HEK293T (cell line): Measurements from ENCODE around the gene S100Z.
"Not testable (repeated sequence)": the region's sequence is repeated elsewhere in the genome, so short reads cannot be mapped to it uniquely, and the experiment has no call there.

Experiments used
- CTCF ChIA-PET: fragments of 350-600 bp; formaldehyde crosslinking; extraction: SDS; loops from one replicate; lab custom pipeline; 2021; ENCODE audit warnings: antibody characterized with exemption, inconsistent platforms; lab: Yijun Ruan, JAX
- POLR2A ChIA-PET: fragments of 350-600 bp; formaldehyde crosslinking; extraction: SDS; loops from one replicate; lab custom pipeline; 2020; ENCODE audit warnings: antibody characterized with exemption, inconsistent platforms; lab: Yijun Ruan, JAX
- DNase-seq: peaks from one replicate; pipeline ENCODE4 v3.0.0; 2012; ENCODE audit warnings: mixed read lengths; ENCODE audit errors: extremely low spot score
- ARNT ChIP-seq: fragments of 450-650 bp; IDR thresholded peaks from 2 replicates; pipeline ENCODE4 v1.6.1; 2017; ENCODE audit warnings: mild to moderate bottlenecking
- BHLHE40 ChIP-seq: fragments of 450-650 bp; IDR thresholded peaks from 2 replicates; pipeline ENCODE4 v1.6.1; 2016; ENCODE audit warnings: mild to moderate bottlenecking, moderate library complexity, borderline replicate concordance
- CTBP1 ChIP-seq: fragments of 450-650 bp; IDR thresholded peaks from 2 replicates; pipeline ENCODE4 v1.6.1; 2016; ENCODE audit warnings: borderline replicate concordance
- ELF4 ChIP-seq: fragments of 450-650 bp; IDR thresholded peaks from 2 replicates; pipeline ENCODE4 v1.6.1; 2017; ENCODE audit warnings: antibody characterized with exemption
- FOXA1 ChIP-seq: fragments of 450-650 bp; IDR thresholded peaks from 2 replicates; pipeline ENCODE4 v1.6.1; 2016; ENCODE audit warnings: mild to moderate bottlenecking
- FOXK2 ChIP-seq: fragments of 450-650 bp; IDR thresholded peaks from 2 replicates; pipeline ENCODE4 v1.6.1; 2016; ENCODE audit warnings: mild to moderate bottlenecking
- FOXM1 ChIP-seq: fragments of 450-650 bp; IDR thresholded peaks from 2 replicates; pipeline ENCODE4 v1.6.1; 2017; ENCODE audit warnings: mild to moderate bottlenecking, borderline replicate concordance
- HDGF ChIP-seq: fragments of 450-650 bp; IDR thresholded peaks from 2 replicates; pipeline ENCODE4 v1.6.1; 2017; ENCODE audit warnings: antibody characterized with exemption, borderline replicate concordance
- L3MBTL2 ChIP-seq: fragments of 450-650 bp; conservative IDR thresholded peaks from 2 replicates; pipeline ENCODE4 v1.6.1; 2016; ENCODE audit warnings: mild to moderate bottlenecking
- LEF1 ChIP-seq: fragments of 450-650 bp; IDR thresholded peaks from 2 replicates; pipeline ENCODE4 v1.6.1; 2017; ENCODE audit warnings: mild to moderate bottlenecking, borderline replicate concordance
- NFRKB ChIP-seq: fragments of 450-650 bp; IDR thresholded peaks from 2 replicates; pipeline ENCODE4 v1.6.1; 2016; ENCODE audit warnings: mild to moderate bottlenecking, moderate library complexity
- PKNOX1 ChIP-seq: fragments of 450-650 bp; IDR thresholded peaks from 2 replicates; pipeline ENCODE4 v1.6.1; 2016
- SP1 ChIP-seq: fragments of 450-650 bp; IDR thresholded peaks from 2 replicates; pipeline ENCODE4 v1.6.1; 2017
- SUZ12 ChIP-seq: fragments of 450-650 bp; IDR thresholded peaks from 2 replicates; pipeline ENCODE4 v1.6.1; 2016; ENCODE audit warnings: mild to moderate bottlenecking
- TARDBP ChIP-seq: fragments of 450-650 bp; IDR thresholded peaks from 2 replicates; pipeline ENCODE4 v1.6.1; 2016
- ZNF384 ChIP-seq: fragments of 450-650 bp; IDR thresholded peaks from 2 replicates; pipeline ENCODE4 v1.6.1; 2016

The S100Z gene

GRCh38 chr5:76810236-76810635 is 39.6 kb upstream of the S100Z start:
- POLR2A ChIA-PET = no interaction called here
- TF ChIP-seq ARNT (no peak), ELF4 (no peak), HDGF (no peak), FOXA1 (no peak), FOXK2 (no peak), TARDBP (no peak), FOXM1 (no peak), CTBP1 (no peak), SUZ12 (no peak), LEF1 (no peak), ZNF384 (no peak), PKNOX1 (no peak), SP1 (no peak), BHLHE40 (no peak), L3MBTL2 (no peak), NFRKB (no peak)
- CTCF ChIA-PET = no interaction called here
- no peak for DNase-seq

- ChIA-PET POLR2A (no interaction called here), CTCF (no interaction called here)
- TF ChIP-seq BHLHE40 (no peak), FOXK2 (no peak), NFRKB (no peak), LEF1 (no peak), PKNOX1 (no peak), ARNT (no peak), CTBP1 (no peak), SP1 (no peak), TARDBP (no peak), ZNF384 (no peak), ELF4 (no peak), FOXA1 (no peak), HDGF (no peak), L3MBTL2 (no peak), SUZ12 (no peak), FOXM1 (no peak)
- no peak for DNase-seq
These were observed 38.6 kb upstream of the S100Z start for GRCh38 chr5:76811214-76811613.

GRCh38 chr5:76812209-76812608 is 37.6 kb upstream of the S100Z start:
- POLR2A ChIA-PET, CTCF ChIA-PET, DNase-seq: not testable (repeated sequence)

GRCh38 chr5:76813982-76814562 is 35.7 kb upstream of the S100Z start:
- CTCF ChIA-PET = interaction anchor here (0.5 to 0.9 kb wide), 3 partner anchors 23 to 1455 kb away, joined by 3 to 6 read pairs (median 3); no protein-coding TSS in a partner anchor
- TF ChIP-seq BHLHE40 (no peak), PKNOX1 (peak; percentile 40; the same call in 1 of the 2 replicates), HDGF (no peak)
- DNase-seq = no peak
- POLR2A ChIA-PET = no interaction called here

- CTCF ChIA-PET = interaction anchor here (0.6 kb wide), 1 partner anchor 20 kb away, joined by 3 read pairs; no protein-coding TSS in a partner anchor
- TF ChIP-seq NFRKB (no peak), ZNF384 (no peak), LEF1 (no peak), PKNOX1 (no peak), BHLHE40 (no peak), FOXK2 (no peak), CTBP1 (no peak), ELF4 (no peak), TARDBP (no peak), L3MBTL2 (no peak), FOXA1 (no peak), HDGF (no peak), ARNT (no peak), FOXM1 (no peak), SP1 (no peak)
- no peak for DNase-seq
- POLR2A ChIA-PET = interaction anchor here (1.1 kb wide), 1 partner anchor 26 kb away, joined by 3 read pairs; no protein-coding TSS in a partner anchor
These were observed 33.5 kb upstream of the S100Z start for GRCh38 chr5:76816110-76816831.
